C4-2B (cell line): ENCODE data around the gene MOGAT1.

Experiments used
- CTCF ChIP-seq: fragments of 450-650 bp; conservative IDR thresholded peaks from 2 replicates; pipeline ENCODE4 v1.5.1; 2017; ENCODE audit warnings: mild to moderate bottlenecking
- ZFX ChIP-seq: fragments of 450-650 bp; IDR thresholded peaks from 2 replicates; pipeline ENCODE4 v1.6.1; 2017

GRCh38 chr2:222753251-222753824 is 81.9 kb downstream of the MOGAT1 start:
- TF ChIP-seq CTCF (no peak), ZFX (no peak)
